IMR-90 (cell line): ENCODE results near the gene MINAR1. TPM values are rescaled to one million over a fixed set of nuclear protein-coding genes. Genes with fewer than 3 reads are reported as not detected.

Source experiments
- ATAC-seq: fragments of 200-7000 bp; cut with Tn5 transposase; 2 replicates; pipeline ENCODE4 v1.9.1; 2020; ENCODE audit warnings: low read depth, mild to moderate bottlenecking, moderate library complexity
- BruUV-seq: library from RNA; stranded (reverse); fragments of 400-500 nt; replicated peaks from 2 replicates; lab custom pipeline; 2021; lab: Mats Ljungman, UMichigan
- CTCF ChIA-PET: fragments of 300-600 bp; formaldehyde crosslinking; extraction: SDS; loops from one replicate; lab custom pipeline; 2021; ENCODE audit warnings: antibody characterized with exemption; lab: Yijun Ruan, JAX
- POLR2A ChIA-PET: fragments of 300-600 bp; sonication (Branson Sonifier 250); formaldehyde crosslinking; loops from one replicate; lab custom pipeline; 2022; ENCODE audit warnings: antibody characterized with exemption; ENCODE audit not compliant: unreplicated experiment; lab: Charles Lee
- DNase-seq: peaks from one replicate; pipeline ENCODE4 v3.0.0; 2013
- H2AFZ ChIP-seq: replicated peaks from 2 replicates; pipeline ENCODE3; 2013; ENCODE audit warnings: low read length, mild to moderate bottlenecking; ENCODE audit not compliant: poor library complexity
- H2AK5ac ChIP-seq: 2 replicates; pipeline ENCODE4 v1.6.1; 2013; ENCODE audit warnings: low read depth, low read length, inconsistent platforms
- H2AK9ac ChIP-seq: replicated peaks from 2 replicates; pipeline ENCODE3; 2013; ENCODE audit warnings: mild to moderate bottlenecking, low read depth, low read length, moderate library complexity; ENCODE audit not compliant: poor library complexity
- H2BK120ac ChIP-seq: 2 replicates; pipeline ENCODE4 v1.6.1; 2013; ENCODE audit warnings: low read depth, low read length, inconsistent platforms
- H2BK15ac ChIP-seq: 3 replicates; pipeline ENCODE4 v1.6.1; 2013; ENCODE audit warnings: low read depth, low read length, inconsistent platforms
- H2BK20ac ChIP-seq: 2 replicates; pipeline ENCODE4 v1.6.1; 2013; ENCODE audit warnings: low read depth, mild to moderate bottlenecking, inconsistent platforms, low read length, moderate library complexity
- H2BK5ac ChIP-seq: 2 replicates; pipeline ENCODE4 v1.6.1; 2013; ENCODE audit warnings: mild to moderate bottlenecking, low read depth, low read length, inconsistent platforms; ENCODE audit not compliant: poor library complexity, severe bottlenecking
- H3K14ac ChIP-seq: replicated peaks from 2 replicates; pipeline ENCODE4 v1.6.1; 2013; ENCODE audit warnings: low read depth, low read length, inconsistent platforms
- H3K18ac ChIP-seq: 2 replicates; pipeline ENCODE4 v1.6.1; 2013; ENCODE audit warnings: low read depth, low read length, control low read depth
- H3K23ac ChIP-seq: 2 replicates; pipeline ENCODE4 v1.6.1; 2013; ENCODE audit warnings: low read depth, low read length, inconsistent platforms
- H3K27ac ChIP-seq: 2 replicates; pipeline ENCODE4 v1.5.1; 2013; ENCODE audit warnings: mild to moderate bottlenecking, control low read depth, low read length; ENCODE audit not compliant: insufficient read depth
- H3K27me3 ChIP-seq: 2 replicates; pipeline ENCODE4 v1.6.1; 2013; ENCODE audit warnings: low read length; ENCODE audit not compliant: control insufficient read depth, insufficient read depth
- H3K36me3 ChIP-seq: 2 replicates; pipeline ENCODE4 v1.6.1; 2013; ENCODE audit warnings: low read length, mixed read lengths; ENCODE audit not compliant: control insufficient read depth, insufficient read depth
- H3K4ac ChIP-seq: 2 replicates; pipeline ENCODE4 v1.6.1; 2013; ENCODE audit warnings: low read depth, low read length, inconsistent platforms
- H3K4me1 ChIP-seq: 2 replicates; pipeline ENCODE4 v1.6.1; 2013; ENCODE audit warnings: low read length, mixed read lengths; ENCODE audit not compliant: control insufficient read depth, insufficient read depth
- H3K4me2 ChIP-seq: 2 replicates; pipeline ENCODE4 v1.6.1; 2013; ENCODE audit warnings: low read depth, mild to moderate bottlenecking, control low read depth, low read length, moderate library complexity
- H3K4me3 ChIP-seq: 2 replicates; pipeline ENCODE4 v1.5.1; 2013; ENCODE audit warnings: low read depth, mild to moderate bottlenecking, control low read depth, low read length, moderate library complexity; ENCODE audit not compliant: insufficient read depth
- H3K56ac ChIP-seq: 2 replicates; pipeline ENCODE4 v1.6.1; 2013; ENCODE audit warnings: low read length, inconsistent platforms; ENCODE audit not compliant: insufficient read depth; ENCODE audit errors: extremely low read depth
- H3K79me1 ChIP-seq, 2 experiments: 2 replicates each; pipeline ENCODE4 v1.6.1; 2013; ENCODE audit warnings: low read length in 2 of 2, inconsistent platforms in 1 of 2, low read depth in 1 of 2
- H3K9ac ChIP-seq: 2 replicates; pipeline ENCODE4 v1.6.1; 2013; ENCODE audit warnings: low read depth, low read length, control low read depth
- H3K9me1 ChIP-seq: 2 replicates; pipeline ENCODE4 v1.6.1; 2013; ENCODE audit warnings: low read length, inconsistent platforms; ENCODE audit not compliant: insufficient read depth
- H3K9me3 ChIP-seq: 2 replicates; pipeline ENCODE4 v1.6.1; 2013; ENCODE audit warnings: low read length; ENCODE audit not compliant: control insufficient read depth, insufficient read depth
- H4K20me1 ChIP-seq: 2 replicates; pipeline ENCODE4 v1.6.1; 2013; ENCODE audit warnings: low read length, inconsistent platforms; ENCODE audit not compliant: insufficient read depth
- H4K5ac ChIP-seq: 2 replicates; pipeline ENCODE4 v1.6.1; 2013; ENCODE audit warnings: mild to moderate bottlenecking, low read depth, low read length, control low read depth
- H4K8ac ChIP-seq, 2 experiments: 2 replicates each; pipeline ENCODE4 v1.6.1; 2013; ENCODE audit warnings: low read depth in 2 of 2, low read length in 2 of 2, control low read depth in 1 of 2, inconsistent platforms in 1 of 2
- H4K91ac ChIP-seq: 2 replicates; pipeline ENCODE4 v1.6.1; 2013; ENCODE audit warnings: low read depth, low read length, inconsistent platforms; ENCODE audit not compliant: insufficient read depth
- BHLHE40 ChIP-seq: fragments of 150-350 bp; IDR thresholded peaks from 2 replicates; pipeline ENCODE4 v1.6.1; 2016; ENCODE audit warnings: mild to moderate bottlenecking, low read depth, low read length
- CHD1 ChIP-seq: IDR thresholded peaks from 2 replicates; pipeline ENCODE4 v1.6.1; 2012; ENCODE audit warnings: low read depth, low read length, improper control_type of control experiment
- FOS ChIP-seq: fragments of 150-350 bp; IDR thresholded peaks from 2 replicates; pipeline ENCODE4 v1.6.1; 2016; ENCODE audit warnings: low read depth, low read length
- MAFK ChIP-seq: IDR thresholded peaks from 2 replicates; pipeline ENCODE4 v1.6.1; 2012; ENCODE audit warnings: low read depth, low read length, improper control_type of control experiment
- MAZ ChIP-seq: IDR thresholded peaks from 2 replicates; pipeline ENCODE4 v1.6.1; 2012; ENCODE audit warnings: low read depth, mild to moderate bottlenecking, low read length, improper control_type of control experiment, moderate library complexity, borderline replicate concordance
- MXI1 ChIP-seq: IDR thresholded peaks from 2 replicates; pipeline ENCODE4 v1.6.1; 2012; ENCODE audit warnings: low read depth, mild to moderate bottlenecking, low read length, moderate library complexity, borderline replicate concordance
- NFE2L2 ChIP-seq: fragments of 150-350 bp; IDR thresholded peaks from 2 replicates; pipeline ENCODE4 v1.6.1; 2016; ENCODE audit warnings: low read depth, mild to moderate bottlenecking, low read length
- RAD21 ChIP-seq: IDR thresholded peaks from 2 replicates; pipeline ENCODE4 v1.6.1; 2012; ENCODE audit warnings: low read length, improper control_type of control experiment
- RCOR1 ChIP-seq: IDR thresholded peaks from 2 replicates; pipeline ENCODE4 v1.6.1; 2012; ENCODE audit warnings: mild to moderate bottlenecking, low read length, improper control_type of control experiment; ENCODE audit not compliant: insufficient replicate concordance
- RFX5 ChIP-seq: IDR thresholded peaks from 2 replicates; pipeline ENCODE4 v1.8.0; 2012; ENCODE audit warnings: low read depth, mild to moderate bottlenecking, low read length, moderate library complexity
- SMC3 ChIP-seq: fragments of 150-350 bp; IDR thresholded peaks from 2 replicates; pipeline ENCODE4 v1.6.1; 2016; ENCODE audit warnings: low read depth, mild to moderate bottlenecking, antibody characterized with exemption, low read length, moderate library complexity
- WGBS, 2 experiments: methylation state at CpG; one replicate each; pipeline versions ENCODE4 v1.1.5 to v1.1.7; 2013; ENCODE audit warnings: missing lambda C conversion rate in 2 of 2; ENCODE audit not compliant: insufficient read length in 1 of 2; ENCODE audit errors: extremely low coverage in 2 of 2; 5-methylcytosine and 5-hydroxymethylcytosine counted together
- dilution Hi-C: fragments of 300-500 bp; cut with HindIII; formaldehyde crosslinking; loops from one replicate; pipeline ENCODE4 v1.14.3; 2018; ENCODE audit warnings: low sequenced_read_pairs; ENCODE audit not compliant: unreplicated experiment
- in situ Hi-C: fragments of 300-500 bp; cut with MboI; formaldehyde crosslinking; loops from 3 replicates; pipeline ENCODE4 v1.14.3; 2019; ENCODE audit warnings: low sequenced_read_pairs, inconsistent platforms, mixed read lengths
- intact Hi-C: fragments of 100-400 bp; cut with micrococcal nuclease; formaldehyde crosslinking; loops from 2 replicates; pipeline ENCODE4 v1.10.0; 2022
- polyA plus RNA-seq, 3 experiments: library from polyadenylated mRNA; depleted of rRNA; stranded (reverse); fragments of >200 nt; gene quantifications; 2 replicates each; pipeline ENCODE4 v1.2.3, GENCODE V29; 2012; ENCODE audit warnings: low replicate concordance in 1 of 3
- total RNA-seq: library from RNA; depleted of rRNA; stranded (reverse); fragments of >200 nt; gene quantifications from 2 replicates; pipeline ENCODE4 v1.2.3, GENCODE V29; 2012
- TF ChIP-seq, protein P1 (sequence below): fragments of 150-350 bp; IDR thresholded peaks from 2 replicates; pipeline ENCODE4 v1.6.1; 2016; ENCODE audit warnings: low read depth, mild to moderate bottlenecking, low read length, moderate library complexity, borderline replicate concordance
- TF ChIP-seq, protein P2 (sequence below): fragments of 150-350 bp; IDR thresholded peaks from 2 replicates; pipeline ENCODE4 v1.6.1; 2017; ENCODE audit warnings: mild to moderate bottlenecking, antibody characterized with exemption, low read length, low read depth

MINAR1 gene
- total and polyA plus RNA-seq, 2 of the 4 experiments (the other 2 are of a cell fraction), result 0.65 to 1.6 TPM

DNA sequence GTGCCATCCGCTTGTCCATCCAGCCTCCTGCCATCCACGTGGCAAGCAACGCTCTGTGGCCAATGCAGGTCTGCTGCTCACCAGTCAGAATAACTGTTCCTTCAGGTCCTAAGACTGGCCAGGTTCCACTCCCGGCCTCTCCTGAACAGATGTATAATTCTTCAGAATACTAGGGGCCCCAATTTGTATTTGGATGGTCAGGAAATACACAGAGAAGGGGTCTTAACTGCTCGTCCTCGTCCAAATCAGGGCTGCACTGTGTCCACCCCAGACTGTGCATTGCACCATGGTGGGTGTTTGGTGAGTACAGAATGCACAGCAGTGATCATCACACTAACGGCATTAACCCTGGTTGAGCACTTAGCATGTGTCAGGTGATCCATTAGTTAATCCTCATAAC lies 46.0 kb downstream of the MINAR1 start:
- no peaks in the 10 kb centered on the region for H3K4me1 ChIP-seq
- no TSS peak for BruUV-seq
- H3K36me3 ChIP-seq, result no peaks in the 10 kb centered on the region
- no peak overlapping the region for H3K14ac ChIP-seq
- no CpG with 5 or more reads among the region's 7 CpGs for WGBS, 2 experiments
- H3K56ac ChIP-seq, result no peak overlapping the region
- no peaks in the 10 kb centered on the region for H3K9me1 ChIP-seq
- no peak overlapping the region for H4K5ac ChIP-seq
- ChIA-PET POLR2A (no interaction called here), CTCF (no interaction called here)
- no peak overlapping the region for H4K8ac ChIP-seq
- no peak overlapping the region for H3K18ac ChIP-seq
- intact Hi-C loops, result no loop called here
- dilution Hi-C loops, result no loop called here
- H3K4me3 ChIP-seq, result no peak overlapping the region
- H2AFZ ChIP-seq, result no peak overlapping the region
- no peak overlapping the region for H2AK5ac ChIP-seq
- in situ Hi-C loops, result no loop called here
- H3K4me2 ChIP-seq, result no peak overlapping the region
- H3K79me1 ChIP-seq, result no peaks in the 10 kb centered on the region
- H4K91ac ChIP-seq, result no peak overlapping the region
- no peak overlapping the region for H3K23ac ChIP-seq
- H3K27me3 ChIP-seq, result peaks cover 3% of the 10 kb centered on the region
- no peak overlapping the region for H2AK9ac ChIP-seq
- ATAC-seq (no peak), DNase-seq (no peak)
- H3K9ac ChIP-seq, result no peak overlapping the region
- H4K20me1 ChIP-seq, result no peaks in the 10 kb centered on the region
- no peak overlapping the region for H2BK20ac ChIP-seq
- TF ChIP-seq MAFK (no peak), SMC3 (no peak), CHD1 (no peak), RAD21 (no peak), MXI1 (no peak), NFE2L2 (no peak), FOS (no peak), BHLHE40 (no peak), RFX5 (no peak), MAZ (no peak), RCOR1 (no peak)
- TF ChIP-seq, protein P1, sequence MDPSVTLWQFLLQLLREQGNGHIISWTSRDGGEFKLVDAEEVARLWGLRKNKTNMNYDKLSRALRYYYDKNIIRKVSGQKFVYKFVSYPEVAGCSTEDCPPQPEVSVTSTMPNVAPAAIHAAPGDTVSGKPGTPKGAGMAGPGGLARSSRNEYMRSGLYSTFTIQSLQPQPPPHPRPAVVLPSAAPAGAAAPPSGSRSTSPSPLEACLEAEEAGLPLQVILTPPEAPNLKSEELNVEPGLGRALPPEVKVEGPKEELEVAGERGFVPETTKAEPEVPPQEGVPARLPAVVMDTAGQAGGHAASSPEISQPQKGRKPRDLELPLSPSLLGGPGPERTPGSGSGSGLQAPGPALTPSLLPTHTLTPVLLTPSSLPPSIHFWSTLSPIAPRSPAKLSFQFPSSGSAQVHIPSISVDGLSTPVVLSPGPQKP, result no peak
- TF ChIP-seq, protein P2, sequence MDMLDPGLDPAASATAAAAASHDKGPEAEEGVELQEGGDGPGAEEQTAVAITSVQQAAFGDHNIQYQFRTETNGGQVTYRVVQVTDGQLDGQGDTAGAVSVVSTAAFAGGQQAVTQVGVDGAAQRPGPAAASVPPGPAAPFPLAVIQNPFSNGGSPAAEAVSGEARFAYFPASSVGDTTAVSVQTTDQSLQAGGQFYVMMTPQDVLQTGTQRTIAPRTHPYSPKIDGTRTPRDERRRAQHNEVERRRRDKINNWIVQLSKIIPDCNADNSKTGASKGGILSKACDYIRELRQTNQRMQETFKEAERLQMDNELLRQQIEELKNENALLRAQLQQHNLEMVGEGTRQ, result no peak
- no peak overlapping the region for H3K4ac ChIP-seq
- no peak overlapping the region for H2BK15ac ChIP-seq
- no peak overlapping the region for H2BK5ac ChIP-seq
- no peak overlapping the region for H3K27ac ChIP-seq
- no peaks in the 10 kb centered on the region for H3K9me3 ChIP-seq
- no peak overlapping the region for H2BK120ac ChIP-seq
